GM12878 (cell line): ENCODE results near the gene UBE2M. TPM values are rescaled to one million over a fixed set of nuclear protein-coding genes. Genes with fewer than 3 reads are reported as not detected.

ENCODE experiments used
- ATF2 ChIP-seq: IDR thresholded peaks from 2 replicates; pipeline ENCODE4 v1.6.1; 2012; ENCODE audit warnings: low read length, inconsistent platforms
- ATF7 ChIP-seq: fragments of 450-650 bp; IDR thresholded peaks from 2 replicates; pipeline ENCODE4 v1.6.1; 2016; ENCODE audit warnings: low read depth, mild to moderate bottlenecking
- BCLAF1 ChIP-seq: fragments of 450-650 bp; IDR thresholded peaks from 2 replicates; pipeline ENCODE4 v1.6.1; 2017; ENCODE audit warnings: antibody characterized with exemption, mild to moderate bottlenecking, moderate library complexity
- CEBPZ ChIP-seq: fragments of 150-350 bp; IDR thresholded peaks from 2 replicates; pipeline ENCODE4 v1.6.1; 2016; ENCODE audit warnings: low read depth, low read length
- CHD2 ChIP-seq: IDR thresholded peaks from 2 replicates; pipeline ENCODE4 v1.6.1; 2011; ENCODE audit warnings: low read depth, low read length, improper control_type of control experiment, borderline replicate concordance
- EP300 ChIP-seq, 2 experiments: fragments of 150-350 bp in 1 of 2; IDR thresholded peaks; 2 replicates each; pipeline ENCODE4 v1.6.1; 2011 to 2012; ENCODE audit warnings: low read depth in 2 of 2, low read length in 2 of 2, borderline replicate concordance in 1 of 2, improper control_type of control experiment in 1 of 2, inconsistent platforms in 1 of 2; ENCODE audit not compliant: control insufficient read depth in 1 of 2
- HDAC2 ChIP-seq: fragments of 200-600 bp; sonication (generic); IDR thresholded peaks from 2 replicates; pipeline ENCODE4 v1.6.1; 2017
- NKRF ChIP-seq: fragments of 450-650 bp; conservative IDR thresholded peaks from 2 replicates; pipeline ENCODE4 v1.6.1; 2017; ENCODE audit warnings: mild to moderate bottlenecking, moderate library complexity
- POLR2AphosphoS5 ChIP-seq: IDR thresholded peaks from 2 replicates; pipeline ENCODE4 v1.6.1; 2011; ENCODE audit warnings: mild to moderate bottlenecking, low read length, inconsistent platforms
- SIN3A ChIP-seq: IDR thresholded peaks from 2 replicates; pipeline ENCODE4 v1.6.1; 2012; ENCODE audit warnings: low read depth, low read length, improper control_type of control experiment
- SKIL ChIP-seq: fragments of 450-650 bp; IDR thresholded peaks from 2 replicates; pipeline ENCODE4 v1.6.1; 2017; ENCODE audit warnings: mild to moderate bottlenecking, low read depth, inconsistent platforms; ENCODE audit not compliant: poor library complexity, severe bottlenecking
- SPI1 ChIP-seq: IDR thresholded peaks from 2 replicates; pipeline ENCODE4 v1.6.1; 2011; ENCODE audit warnings: low read depth, mild to moderate bottlenecking, low read length, moderate library complexity, borderline replicate concordance; ENCODE audit not compliant: insufficient read depth
- SRF ChIP-seq, 2 experiments: IDR thresholded peaks; 2 replicates each; pipeline ENCODE4 v1.6.1; 2011; ENCODE audit warnings: low read depth in 2 of 2, low read length in 2 of 2, mild to moderate bottlenecking in 1 of 2, moderate library complexity in 1 of 2
- SUPT20H ChIP-seq: IDR thresholded peaks from 2 replicates; pipeline ENCODE4 v1.6.1; 2011; ENCODE audit warnings: low read depth, mild to moderate bottlenecking, low read length, moderate library complexity, borderline replicate concordance; ENCODE audit not compliant: control insufficient read depth
- TAF1 ChIP-seq: IDR thresholded peaks from 2 replicates; pipeline ENCODE4 v1.6.1; 2011; ENCODE audit warnings: mild to moderate bottlenecking, low read depth, low read length, borderline replicate concordance
- ZSCAN29 ChIP-seq: fragments of 450-650 bp; IDR thresholded peaks from 2 replicates; pipeline ENCODE4 v1.6.1; 2017; ENCODE audit warnings: mild to moderate bottlenecking, moderate library complexity
- polyA plus RNA-seq, 11 experiments: library from polyadenylated mRNA; depleted of rRNA in 4 of 11; unstranded in 6 of 11; stranded (reverse) in 5 of 11; fragments of >200 nt; fragmentation: Nextera tagmentation in 4 of 11; fragmentation: Illumina TruSeq in 1 of 11; extraction: Ambion mirVana in 4 of 11; extraction: Trizol in 1 of 11; gene quantifications; 1 replicate in 1 of 11; 2 replicates in 10 of 11; pipeline versions ENCODE4 v1.2.1 to v1.2.3, GENCODE V29; 2011 to 2016; ENCODE audit warnings: inconsistent platforms in 2 of 11, missing spikeins in 2 of 11, low read depth in 1 of 11
- total RNA-seq, 4 experiments: library from RNA; depleted of rRNA in 3 of 4; stranded (reverse); fragments of >200 nt in 3 of 4; fragmentation: Illumina TruSeq in 1 of 4; extraction: Trizol in 1 of 4; gene quantifications; 2 replicates each; pipeline versions ENCODE4 v1.2.1 to v1.2.3, GENCODE V29; 2013 to 2021

The UBE2M gene
- total and polyA plus RNA-seq, 10 of the 15 experiments (the other 5 are each of a cell fraction or from before 2014, with no cell fraction given), result 1.4 to 105 (median 73.9) TPM

DNA sequence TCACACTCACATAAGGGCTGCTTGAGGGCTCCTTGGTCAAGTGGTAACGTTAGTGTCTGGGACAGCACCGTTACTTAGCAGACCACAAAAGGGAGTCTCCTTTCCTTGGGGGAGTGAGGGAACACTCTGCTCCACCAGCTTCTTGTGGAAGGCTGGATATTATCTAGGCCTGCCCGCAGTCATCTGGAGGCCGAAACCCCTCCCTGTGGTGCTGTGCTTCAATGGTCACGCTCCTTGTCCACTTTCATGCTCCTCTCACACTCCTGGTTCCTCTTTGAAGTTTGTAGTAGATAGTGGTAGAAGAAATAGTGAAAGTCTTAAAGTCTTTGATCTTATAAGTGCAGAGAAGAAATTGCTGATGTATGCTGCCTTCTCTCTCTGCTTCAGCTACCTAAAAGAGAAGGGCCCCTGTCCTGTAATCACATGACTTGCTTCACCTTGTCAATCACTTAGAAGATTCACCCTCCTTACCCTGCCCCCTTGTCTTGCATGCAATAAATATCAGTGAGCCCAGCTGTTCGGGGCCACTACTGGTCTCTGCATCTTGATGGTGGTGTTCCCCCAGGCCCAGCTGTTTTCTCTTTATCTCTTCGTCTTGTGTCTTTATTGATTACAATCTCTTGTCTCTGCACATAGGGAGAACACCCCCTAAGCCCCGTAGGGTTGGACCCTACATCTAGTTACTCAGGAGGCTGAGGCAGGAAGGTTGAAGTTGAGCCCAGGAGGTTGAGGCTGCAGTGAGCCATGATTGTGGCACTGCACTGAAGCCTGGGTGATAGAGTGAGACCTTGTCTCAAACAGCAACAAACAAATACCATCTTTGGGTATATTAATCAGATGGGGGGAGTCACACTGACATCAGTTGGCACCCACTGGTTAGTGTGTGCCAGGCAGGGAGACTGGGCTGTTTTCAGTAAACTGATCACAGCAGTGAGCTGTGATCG, 26.4 kb upstream of the UBE2M start (continued):
- TF ChIP-seq EP300 (IDR thresholded peaks at IDR 0.05; ENCODE audit: borderline replicate concordance in 1 of 2, control insufficient read depth in 1 of 2, low read depth in 2 of 2, low read length in 2 of 2) (no peak), ZSCAN29 (no peak), BCLAF1 (no peak), SIN3A (no peak), ATF2 (no peak), SKIL (no peak), CHD2 (no peak), POLR2AphosphoS5 (no peak), TAF1 (no peak), SPI1 (peak; percentile 21; the same call in 1 of the 2 replicates), SRF (IDR thresholded peaks at IDR 0.05; ENCODE audit: low read depth in 2 of 2, low read length in 2 of 2) (no peak), ATF7 (no peak), CEBPZ (no peak), NKRF (no peak), SUPT20H (no peak), HDAC2 (no peak)
